COLO668 (cell line): ENCODE data around the gene HPCAL4.
A peak's percentile ranks its signal among the peaks of the same experiment; 100 is the strongest.

Experiments used
- DNase-seq: peaks from one replicate; lab custom pipeline; 2025; ENCODE audit not compliant: unreplicated experiment; lab: John Stamatoyannopoulos, UW

The HPCAL4 gene

DNA sequence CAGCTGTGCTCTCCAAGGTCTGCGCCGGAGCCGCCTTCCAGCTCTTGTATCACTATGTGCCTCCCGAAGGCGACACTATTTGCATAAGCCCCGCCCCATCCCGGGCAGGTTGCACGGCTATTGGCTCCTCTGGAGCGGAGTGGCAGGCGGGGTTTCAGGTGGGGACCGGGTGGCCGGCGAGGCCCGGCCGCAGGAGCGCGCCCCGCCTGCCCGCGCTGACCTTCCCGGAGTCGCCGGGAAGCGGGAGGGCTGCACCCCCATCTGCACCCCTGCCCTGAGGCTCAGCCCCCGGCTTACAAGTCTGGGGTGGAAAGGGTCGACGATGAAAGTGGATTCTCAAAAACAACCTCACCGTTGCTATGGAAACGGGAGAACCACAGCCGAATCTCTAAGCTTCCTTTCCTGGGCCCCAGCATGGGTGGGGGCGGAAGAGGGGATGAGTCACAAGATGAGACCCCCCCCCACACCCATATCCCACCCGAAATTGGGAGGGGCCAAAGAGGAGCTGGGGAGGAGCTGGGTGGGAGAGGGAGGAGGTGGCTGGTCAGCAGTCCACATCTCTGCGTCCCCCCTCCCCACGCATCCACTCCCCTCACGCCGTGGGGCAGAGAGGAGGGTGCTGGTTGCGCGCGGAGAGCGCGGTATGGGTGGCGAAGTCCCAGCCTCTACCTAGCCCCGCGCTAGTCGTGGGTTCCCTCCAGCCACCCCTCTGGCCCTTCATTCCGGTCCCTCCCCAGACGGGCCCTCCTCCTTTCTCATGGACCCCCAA lies at the start of gene HPCAL4:
HPCAL4 (minus strand) TSS at position 51 of the 769 bp plus-strand sequence. CDS start 6,830 bp downstream, outside the sequence.
- peak; percentile 100 for DNase-seq

DNA sequence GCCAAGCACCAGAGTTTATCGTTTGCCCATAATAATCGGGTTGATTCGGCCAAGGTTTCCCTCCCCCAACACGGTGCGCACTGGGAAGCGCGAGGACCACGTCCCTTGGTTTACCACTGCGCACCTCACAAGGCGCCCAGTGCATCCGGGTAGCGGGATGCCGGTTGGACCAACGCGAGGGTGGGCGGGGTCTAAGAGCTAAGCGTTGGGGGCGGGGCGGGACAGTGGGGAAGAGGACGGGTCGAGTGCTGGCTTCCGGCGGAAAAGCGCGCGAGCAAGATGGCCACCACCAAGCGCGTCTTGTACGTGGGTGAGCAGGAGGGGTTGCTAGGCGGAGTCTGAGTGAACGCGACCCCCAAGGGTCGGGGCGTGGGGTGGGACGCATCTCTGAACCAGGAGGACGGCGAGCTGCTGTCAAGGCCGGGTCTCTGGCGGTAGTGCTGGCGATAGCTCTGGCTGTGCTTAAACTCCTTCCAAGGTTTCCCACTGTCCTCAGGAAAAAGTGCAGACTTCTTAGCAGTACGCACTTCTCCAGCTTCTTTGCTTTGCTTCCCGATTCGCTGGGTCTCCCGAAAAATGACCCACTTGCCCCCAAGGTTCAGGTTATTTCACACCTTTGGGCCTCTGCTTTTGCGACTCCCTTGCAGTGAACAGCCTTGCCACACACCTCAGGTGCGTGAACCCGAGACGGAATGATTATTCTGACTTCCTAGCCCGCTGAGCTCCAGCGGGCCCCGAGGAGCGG lies 47.6 kb upstream of the HPCAL4 start, which contains the start of gene PPIE:
PPIE (plus strand) TSS at position 261 of the 745 bp plus-strand sequence; CDS start at position 280, 19 bp downstream.
- DNase-seq: peak; percentile 99

GRCh38 chr1:39737546-39738169 lies 46.4 kb upstream of the HPCAL4 start:
- no peak for DNase-seq

DNA sequence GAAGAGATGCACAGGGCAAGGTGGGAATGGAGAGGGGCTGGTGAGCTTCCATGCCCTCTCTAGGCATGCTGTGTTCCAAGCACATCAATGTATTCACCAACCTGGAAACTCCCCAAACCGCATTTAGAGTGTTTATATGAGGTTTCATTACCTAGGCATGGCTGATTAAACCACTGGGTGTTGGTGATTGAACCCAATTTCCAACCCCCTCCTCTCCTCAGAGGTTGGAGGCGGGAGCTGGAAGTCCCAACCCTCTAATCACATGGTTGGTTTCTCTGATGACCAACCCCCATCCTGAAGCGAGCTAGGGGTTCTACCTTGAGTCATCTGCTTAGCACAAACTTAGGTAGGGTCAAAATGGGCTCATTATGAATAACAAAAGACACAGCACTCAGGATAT lies 44.5 kb upstream of the HPCAL4 start:
- DNase-seq: no peak

GRCh38 chr1:39733161-39733560 lies 41.9 kb upstream of the HPCAL4 start:
- no peak for DNase-seq

DNA sequence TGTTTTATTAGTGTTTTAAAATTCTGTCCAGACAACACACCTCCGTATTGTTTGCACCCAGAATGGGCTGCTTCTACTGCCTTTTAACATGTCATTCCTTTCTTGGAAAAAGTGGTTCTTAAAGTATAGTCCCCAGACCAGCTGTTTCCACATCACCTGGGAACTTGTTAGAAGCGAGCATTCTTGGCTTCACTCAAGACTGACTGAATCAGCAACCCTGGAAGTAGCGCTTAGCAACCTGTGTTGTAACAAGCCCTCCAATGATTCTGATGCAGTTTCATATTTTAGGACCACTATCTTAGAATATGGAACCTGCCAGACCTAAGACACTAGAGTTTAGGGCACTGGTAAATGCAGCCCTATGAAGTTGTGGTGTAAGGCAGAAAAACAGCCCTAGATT lies 41.5 kb upstream of the HPCAL4 start:
- no peak for DNase-seq

GRCh38 chr1:39729842-39730241 lies 38.6 kb upstream of the HPCAL4 start:
- DNase-seq: no peak

DNA sequence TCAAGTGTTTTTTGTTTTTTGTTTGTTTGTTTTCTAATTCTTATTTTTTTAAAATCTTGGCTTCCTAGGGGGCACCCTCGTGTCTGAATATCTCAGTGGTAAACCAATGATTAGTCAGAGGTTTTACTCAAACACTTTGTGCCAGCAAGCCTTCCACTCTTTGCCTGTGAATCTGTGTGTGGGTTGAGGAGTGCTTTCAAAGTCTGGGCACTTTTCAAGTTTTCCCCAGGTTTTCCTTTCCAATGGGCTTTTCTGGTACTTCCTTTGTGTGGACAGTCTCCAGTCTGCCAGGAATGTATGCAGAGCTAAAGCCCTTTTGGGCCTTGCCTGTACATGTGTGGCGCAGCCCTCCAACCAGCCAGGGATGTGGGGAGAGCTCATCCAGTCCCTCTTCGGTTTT lies 37.8 kb upstream of the HPCAL4 start:
- DNase-seq: no peak

DNA sequence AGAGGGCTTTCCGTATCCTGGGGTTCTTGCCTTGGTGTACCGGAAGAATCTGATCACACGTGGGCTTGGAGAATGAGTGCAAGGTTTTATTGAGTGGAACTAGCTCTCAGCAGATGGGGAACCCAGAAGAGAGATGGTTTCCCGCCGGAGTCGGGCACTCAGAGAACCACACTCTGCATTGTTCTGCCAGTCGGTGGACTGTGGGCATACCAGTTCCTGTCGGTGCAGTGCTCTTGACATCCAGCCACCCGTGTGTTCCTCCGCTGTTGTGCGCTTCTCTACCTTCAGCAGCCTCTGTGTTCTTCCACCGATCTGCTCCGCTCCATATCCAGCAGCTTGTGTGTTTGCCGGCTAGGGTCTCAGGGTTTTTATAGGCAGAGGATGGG lies 36.7 kb upstream of the HPCAL4 start:
- DNase-seq: no peak

DNA sequence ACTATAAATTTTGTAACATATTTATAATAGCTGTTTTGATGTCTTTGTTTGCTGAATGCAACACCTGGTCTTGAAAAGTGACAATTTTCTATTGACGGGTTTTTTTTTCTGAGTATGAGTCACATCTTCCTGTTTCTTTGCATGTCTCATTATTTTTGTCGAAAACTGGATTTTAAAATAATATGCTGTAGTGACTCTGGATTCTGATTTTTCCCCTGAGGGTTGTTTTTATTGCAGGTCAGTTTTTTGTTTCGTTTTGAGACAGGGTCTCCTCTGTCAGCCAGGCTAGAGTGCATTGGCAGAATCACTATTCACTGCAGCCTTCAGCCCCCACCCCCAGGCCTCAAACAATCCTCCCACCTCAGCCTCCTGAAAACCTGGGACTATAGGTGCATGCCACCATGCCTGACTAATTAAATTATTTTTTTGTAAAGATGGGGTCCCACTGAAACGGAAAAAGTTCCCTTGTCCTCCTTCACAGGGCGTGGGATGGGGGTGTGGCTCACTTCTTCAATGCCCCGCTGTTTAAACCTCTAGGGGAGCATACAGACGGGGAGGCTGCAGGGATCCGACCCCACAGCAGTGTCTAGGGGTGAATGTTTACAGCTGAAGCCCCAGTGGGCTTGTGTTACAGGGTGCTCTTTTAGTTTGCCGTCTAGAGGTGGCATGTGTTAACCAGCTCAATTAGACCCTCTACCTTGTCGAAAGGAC lies 36.1 kb upstream of the HPCAL4 start:
- no peak for DNase-seq

DNA sequence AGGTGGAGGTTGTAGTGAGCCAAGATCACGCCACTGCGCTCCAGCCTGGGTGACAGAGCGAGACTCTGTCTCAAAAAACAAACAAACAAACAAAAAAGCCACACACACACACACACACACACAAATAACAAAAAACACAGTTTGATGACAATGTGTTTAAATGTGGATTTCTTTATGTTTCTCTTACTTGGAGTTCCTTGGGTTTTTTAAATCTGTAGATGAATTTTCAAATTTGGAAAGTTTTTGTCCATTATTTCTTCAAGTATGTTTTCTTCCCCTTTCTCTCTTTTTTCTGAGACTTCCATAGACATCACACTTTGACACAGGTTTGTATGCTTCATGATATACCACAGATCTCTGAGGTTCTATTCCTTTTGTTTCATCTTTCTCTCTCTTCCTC lies 35.4 kb upstream of the HPCAL4 start:
- DNase-seq: no peak

GRCh38 chr1:39722495-39722894 lies 31.3 kb upstream of the HPCAL4 start:
- DNase-seq: no peak

DNA sequence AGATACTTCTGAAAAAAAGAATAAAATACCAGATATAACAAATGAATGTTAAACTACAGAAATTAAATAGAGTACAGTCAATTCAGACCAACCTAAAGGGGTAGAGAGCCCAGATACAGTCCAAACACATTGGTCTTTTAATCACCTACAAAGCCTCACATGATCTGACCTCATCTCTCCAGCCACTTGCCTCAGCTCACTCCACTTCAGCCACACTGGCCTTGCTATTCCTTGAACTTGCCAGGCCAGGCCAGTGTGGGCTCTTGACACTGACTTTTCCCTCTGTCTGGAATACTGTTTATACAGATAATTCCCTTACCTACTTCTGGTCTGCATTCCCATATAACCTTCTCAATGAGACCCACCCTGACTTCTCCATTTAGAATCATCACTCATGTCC lies 30.4 kb upstream of the HPCAL4 start:
- no peak for DNase-seq

DNA sequence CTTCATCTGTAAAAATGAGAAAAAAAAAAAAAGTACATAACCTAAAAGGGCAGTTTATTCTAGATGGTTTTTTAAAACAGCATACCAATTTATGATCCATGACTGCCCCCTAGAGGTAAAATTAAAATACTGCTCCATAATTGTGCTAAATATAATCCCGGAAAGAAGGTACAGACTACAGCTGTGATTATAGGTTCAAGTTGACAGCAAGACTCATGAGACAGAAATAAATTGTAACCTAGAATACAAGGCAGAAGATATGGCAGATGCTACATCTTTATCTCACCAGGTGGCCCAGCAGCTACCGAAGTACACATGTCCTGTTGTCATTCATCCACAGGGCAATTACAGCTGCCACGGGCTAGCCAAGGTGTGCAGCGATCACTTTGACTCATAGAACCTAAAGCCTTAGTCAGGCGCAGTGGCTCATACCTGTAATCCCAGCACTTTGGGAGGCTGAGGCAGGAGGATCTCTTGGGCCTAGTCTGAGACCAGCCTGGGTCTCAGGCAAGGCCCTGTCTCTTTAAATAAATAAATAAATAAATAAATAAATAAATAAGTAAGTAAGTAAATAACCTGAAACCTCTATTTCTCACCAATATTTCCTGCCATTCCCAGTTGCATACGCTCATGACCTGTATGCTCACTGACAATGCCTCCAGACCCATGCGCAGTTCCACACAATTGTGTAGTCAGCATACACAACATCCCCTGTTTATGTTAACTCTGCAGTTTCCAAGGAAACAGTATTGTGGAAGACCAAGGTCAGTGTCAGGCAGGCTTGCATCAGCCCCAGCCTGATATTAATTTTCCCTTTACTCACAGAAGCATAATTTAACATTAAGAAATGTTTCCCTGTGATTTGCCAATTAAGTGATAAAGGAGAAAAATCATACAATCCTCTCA lies 29.1 kb upstream of the HPCAL4 start:
- DNase-seq: no peak

DNA sequence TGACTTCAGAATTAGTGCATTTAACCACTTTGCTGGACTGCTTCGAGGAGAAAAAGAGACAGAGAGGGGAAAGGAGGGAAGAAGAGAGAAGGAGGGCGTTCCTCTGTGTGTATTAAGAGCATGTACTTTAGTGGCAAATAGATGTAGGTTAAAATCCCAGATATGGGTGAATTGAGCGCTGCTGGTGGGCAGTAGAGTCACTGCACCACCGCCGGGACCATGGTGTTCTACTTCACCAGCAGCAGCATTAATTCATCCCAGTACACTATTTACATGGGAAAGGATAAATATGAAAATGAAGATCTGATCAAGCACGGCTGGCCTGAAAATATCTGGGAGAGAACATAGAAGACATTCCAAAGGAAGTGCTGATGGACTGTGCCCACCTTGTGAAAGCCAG lies 26.6 kb upstream of the HPCAL4 start:
- no peak for DNase-seq

DNA sequence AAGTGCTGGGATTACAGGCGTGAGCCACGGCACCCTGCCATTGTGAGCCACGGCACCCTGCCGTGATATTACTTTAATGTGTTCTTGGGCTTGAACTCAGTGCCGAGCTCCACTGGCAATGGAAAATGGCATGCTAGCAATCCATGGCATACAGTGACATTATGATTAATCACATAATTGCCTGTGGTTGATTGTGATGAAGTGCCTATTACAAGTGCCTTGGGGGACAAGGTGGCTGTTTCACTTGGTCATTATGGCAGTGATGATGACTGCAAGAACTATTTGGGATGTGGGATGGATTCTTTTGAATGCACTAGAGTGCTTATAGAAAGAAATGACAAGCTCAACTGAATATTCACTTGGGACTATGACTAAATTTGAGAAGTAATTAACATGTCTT lies 22.3 kb upstream of the HPCAL4 start:
- no peak for DNase-seq

DNA sequence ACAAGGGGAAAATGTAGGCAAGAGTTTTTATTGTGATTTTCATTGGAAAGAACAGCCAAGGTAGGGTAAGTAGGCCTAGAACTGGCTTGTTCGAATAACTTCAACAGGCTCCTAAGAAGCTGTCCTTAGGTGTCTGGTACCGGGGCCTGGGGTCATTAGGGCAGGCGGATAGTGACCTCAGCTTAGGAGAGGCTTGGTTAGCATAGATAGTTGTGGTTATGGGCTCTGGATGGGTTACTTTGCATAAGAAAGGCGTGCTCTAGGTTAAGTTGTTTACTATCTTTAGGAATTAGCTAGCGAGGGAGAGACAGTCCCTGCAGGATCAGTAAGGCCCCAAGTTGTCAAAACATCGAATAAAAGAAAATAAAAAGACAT lies 20.7 kb upstream of the HPCAL4 start:
- DNase-seq: no peak

- DNase-seq: no peak
Observed at GRCh38 chr1:39711104-39711965, 20.1 kb upstream of the HPCAL4 start.

DNA sequence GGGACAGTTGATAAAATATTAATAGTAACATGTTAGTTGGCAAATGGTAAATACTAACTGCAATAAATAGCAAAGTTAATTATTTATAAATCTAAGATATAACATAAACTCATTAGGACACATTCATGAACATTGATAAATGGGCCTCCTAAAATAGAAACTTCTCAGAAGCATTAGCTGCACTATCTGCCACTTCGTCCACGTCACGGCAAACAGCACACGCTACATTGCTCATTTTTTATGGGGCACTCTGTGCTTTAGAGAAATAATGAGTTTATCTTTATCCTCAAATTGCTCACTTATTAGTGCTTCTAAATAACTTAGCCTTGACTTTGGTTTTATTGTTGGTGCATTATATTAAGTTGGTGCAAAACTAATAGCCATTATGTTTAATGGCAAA lies 16.3 kb upstream of the HPCAL4 start:
- no peak for DNase-seq
